Stimulated activated effector memory CD8-positive, alpha-beta T cell treated with anti-CD3 and anti-CD28 coated beads, Interleukin-12 subunit alpha, Interleukin-12 subunit beta, amount 100 ng/mL, for 72 hours (primary cell): ENCODE data around the gene KCTD16.

Experiments used
- ATAC-seq: fragments of 150-1000 bp; cut with Tn5 transposase; 2 replicates; pipeline ENCODE4 v1.10.0; 2021
- DNase-seq, 2 donors: peaks; one replicate each; pipeline ENCODE4 v3.0.0; 2021 to 2022; ENCODE audit warnings: low spot score in 2 of 2
- H3K27ac Mint-ChIP-seq: one replicate; pipeline ENCODE4 v1.8.0; 2022; ENCODE audit warnings: mild to moderate bottlenecking, mixed read lengths
- H3K36me3 Mint-ChIP-seq: one replicate; pipeline ENCODE4 v1.8.0; 2022; ENCODE audit warnings: mild to moderate bottlenecking, mixed read lengths
- H3K4me1 Mint-ChIP-seq: one replicate; pipeline ENCODE4 v1.8.0; 2022; ENCODE audit warnings: mixed read lengths
- H3K4me3 Mint-ChIP-seq: one replicate; pipeline ENCODE4 v1.8.0; 2022; ENCODE audit warnings: mild to moderate bottlenecking, mixed read lengths
- H3K9me3 Mint-ChIP-seq: one replicate; pipeline ENCODE4 v1.8.0; 2022; ENCODE audit warnings: mixed read lengths

Gene KCTD16

GRCh38 chr5:144403817-144404420, 233.2 kb downstream of the KCTD16 start:
- peaks cover 3% of the 10 kb centered on the region for H3K9me3 Mint-ChIP-seq
- no peak for ATAC-seq
- no peaks in the 10 kb centered on the region for H3K4me1 Mint-ChIP-seq
- no peaks in the 10 kb centered on the region for H3K36me3 Mint-ChIP-seq
- no peak for DNase-seq
- no peak overlapping the region for H3K27ac Mint-ChIP-seq
- H3K4me3 Mint-ChIP-seq = no peak overlapping the region

DNA sequence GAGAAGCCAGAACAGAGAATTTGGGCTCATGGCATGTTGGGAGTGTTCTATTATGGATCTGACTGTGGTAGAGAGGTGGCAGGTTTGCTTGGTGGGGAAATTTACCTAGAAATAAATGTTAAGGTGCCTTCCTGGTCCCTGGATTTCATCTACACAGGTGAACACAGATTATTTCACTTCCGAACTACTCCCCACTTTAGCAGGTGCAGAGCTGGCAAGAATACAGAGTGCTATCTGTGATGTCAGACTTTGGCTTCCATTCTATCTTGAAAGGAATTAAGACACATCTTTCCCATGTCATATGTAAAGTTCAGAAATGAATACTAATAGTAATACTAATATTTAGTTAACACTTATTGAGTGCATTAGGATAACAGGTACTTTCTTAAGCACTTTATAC, 234.0 kb downstream of the KCTD16 start:
- no peak overlapping the region for H3K27ac Mint-ChIP-seq
- H3K4me1 Mint-ChIP-seq = no peaks in the 10 kb centered on the region
- H3K9me3 Mint-ChIP-seq = peaks cover 3% of the 10 kb centered on the region
- ATAC-seq = no peak
- H3K4me3 Mint-ChIP-seq = no peak overlapping the region
- H3K36me3 Mint-ChIP-seq = no peaks in the 10 kb centered on the region
- DNase-seq = no peak

- no peaks in the 10 kb centered on the region for H3K4me1 Mint-ChIP-seq
- DNase-seq = no peak
- no peak for ATAC-seq
- H3K27ac Mint-ChIP-seq = no peak overlapping the region
- H3K4me3 Mint-ChIP-seq = no peak overlapping the region
- H3K36me3 Mint-ChIP-seq = no peaks in the 10 kb centered on the region
- peaks cover 3% of the 10 kb centered on the region for H3K9me3 Mint-ChIP-seq
Observed at GRCh38 chr5:144405991-144406390, 235.3 kb downstream of the KCTD16 start.

DNA sequence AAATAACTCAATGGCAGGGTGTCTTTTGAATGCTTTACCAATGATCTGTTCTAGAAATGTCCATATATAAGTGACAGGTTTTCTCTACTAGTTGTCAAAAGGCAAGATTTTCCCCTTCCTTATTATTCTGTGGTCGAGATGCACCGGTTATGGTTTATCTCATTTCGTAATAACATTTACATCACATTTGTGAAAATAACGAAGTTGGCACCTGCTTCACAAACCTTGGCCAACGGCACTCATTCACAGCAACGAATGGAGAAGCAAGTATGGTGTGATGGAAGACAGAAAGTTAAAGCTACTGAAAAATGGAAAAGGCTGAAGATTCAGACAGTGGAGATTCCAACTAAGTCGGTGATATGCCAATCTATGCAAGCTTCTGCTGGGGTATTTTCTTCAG, 235.8 kb downstream of the KCTD16 start:
- DNase-seq = no peak

GRCh38 chr5:144414202-144415029, 243.7 kb downstream of the KCTD16 start:
- ATAC-seq (no peak), DNase-seq (no peak)
- H3K27ac Mint-ChIP-seq = no peak overlapping the region
- no peaks in the 10 kb centered on the region for H3K4me1 Mint-ChIP-seq
- H3K36me3 Mint-ChIP-seq = no peaks in the 10 kb centered on the region
- no peak overlapping the region for H3K4me3 Mint-ChIP-seq
- H3K9me3 Mint-ChIP-seq = peaks cover 4% of the 10 kb centered on the region

More for the DNA sequence above, 235.8 kb downstream of the KCTD16 start:
- no peak for ATAC-seq
- Mint-ChIP-seq H3K27ac (no peak overlapping the region), H3K36me3 (no peaks in the 10 kb centered on the region), H3K4me3 (no peak overlapping the region), H3K9me3 (peaks cover 3% of the 10 kb centered on the region), H3K4me1 (no peaks in the 10 kb centered on the region)

DNA sequence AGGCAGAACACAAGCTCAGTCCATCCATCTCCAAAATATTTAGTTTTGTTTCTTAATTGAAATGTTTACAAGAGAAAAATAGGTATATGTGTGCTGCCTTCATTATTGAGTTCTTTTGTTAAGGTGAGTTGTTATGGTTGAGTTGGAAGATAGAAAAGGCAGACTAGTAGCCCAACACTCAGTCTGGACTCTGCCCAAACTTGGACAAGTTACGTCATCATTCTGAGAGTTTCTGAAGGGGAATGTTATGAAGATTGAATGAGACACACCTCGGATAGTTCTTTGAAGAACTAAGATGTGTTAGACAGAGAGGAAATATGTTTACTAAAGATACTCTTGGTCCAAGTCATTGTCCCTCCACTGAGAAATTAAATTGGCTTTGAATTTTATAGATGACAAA, 245.5 kb downstream of the KCTD16 start:
- Mint-ChIP-seq H3K4me1 (no peaks in the 10 kb centered on the region), H3K4me3 (no peak overlapping the region), H3K27ac (no peak overlapping the region), H3K36me3 (no peaks in the 10 kb centered on the region), H3K9me3 (peaks cover 6% of the 10 kb centered on the region)
- DNase-seq (no peak), ATAC-seq (no peak)

GRCh38 chr5:144418719-144419118, 248.0 kb downstream of the KCTD16 start:
- Mint-ChIP-seq H3K4me1 (no peaks in the 10 kb centered on the region), H3K4me3 (no peak overlapping the region), H3K9me3 (peaks cover 5% of the 10 kb centered on the region), H3K36me3 (no peaks in the 10 kb centered on the region), H3K27ac (no peak overlapping the region)
- ATAC-seq (no peak), DNase-seq (no peak)

- no peaks in the 10 kb centered on the region for H3K4me1 Mint-ChIP-seq
- no peak overlapping the region for H3K4me3 Mint-ChIP-seq
- peaks cover 5% of the 10 kb centered on the region for H3K9me3 Mint-ChIP-seq
- ATAC-seq (no peak), DNase-seq (no peak)
- H3K27ac Mint-ChIP-seq = no peak overlapping the region
- H3K36me3 Mint-ChIP-seq = no peaks in the 10 kb centered on the region
Observed at GRCh38 chr5:144421411-144421810, 250.7 kb downstream of the KCTD16 start.

DNA sequence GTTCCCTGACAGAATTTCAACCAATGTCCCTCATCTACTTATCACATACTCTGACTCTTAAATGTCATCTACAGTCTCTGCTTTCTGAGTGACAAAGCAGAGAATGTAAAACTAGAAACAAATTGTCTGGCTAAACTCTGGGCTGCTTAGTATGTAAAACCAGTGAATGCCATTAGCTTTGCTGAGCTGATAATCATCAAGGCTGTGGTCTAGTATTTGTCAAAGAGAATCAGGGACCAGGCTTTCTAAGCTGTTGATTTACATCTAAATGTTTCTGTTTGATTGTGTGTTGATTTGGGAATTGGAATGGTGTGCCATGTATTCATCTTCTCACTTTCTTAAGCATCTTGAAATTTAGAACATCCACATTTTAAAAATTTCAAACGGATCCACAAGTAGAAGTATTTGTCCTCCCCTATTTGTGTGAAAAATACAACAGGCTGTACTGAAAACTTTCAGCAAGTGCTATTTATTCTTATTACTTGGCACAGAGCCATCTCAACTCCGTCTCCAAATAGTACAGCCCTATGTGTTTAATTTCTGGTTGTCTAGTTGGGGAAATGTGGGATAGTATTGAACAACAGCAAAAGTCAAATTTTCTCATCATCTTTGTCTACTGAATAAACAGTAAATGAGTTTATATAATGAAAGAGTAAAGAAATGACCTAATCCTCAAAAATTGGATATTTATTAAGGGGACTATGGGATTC, 251.5 kb downstream of the KCTD16 start:
- no peak overlapping the region for H3K27ac Mint-ChIP-seq
- H3K4me3 Mint-ChIP-seq = no peak overlapping the region
- ATAC-seq = no peak
- peaks cover 5% of the 10 kb centered on the region for H3K9me3 Mint-ChIP-seq
- no peaks in the 10 kb centered on the region for H3K4me1 Mint-ChIP-seq
- no peak for DNase-seq
- H3K36me3 Mint-ChIP-seq = no peaks in the 10 kb centered on the region

DNA sequence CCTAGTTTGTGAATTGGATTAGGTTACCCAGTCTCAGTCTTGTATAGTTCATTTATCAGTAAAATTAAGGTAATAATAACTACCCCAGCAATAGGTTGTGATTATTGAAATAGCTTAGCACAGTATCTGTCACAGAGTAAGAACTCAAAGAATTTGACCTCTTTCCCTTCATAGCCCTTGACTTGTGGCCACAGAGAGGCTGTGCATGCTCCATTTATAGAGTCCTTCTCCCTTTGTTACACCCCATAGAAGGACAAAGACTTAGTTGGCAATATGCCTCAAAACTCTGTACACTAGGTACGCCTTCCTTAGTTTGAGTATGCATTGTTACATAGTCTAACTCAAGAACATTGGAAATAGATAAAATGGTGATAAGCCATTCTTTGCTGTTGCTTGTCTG, 257.2 kb downstream of the KCTD16 start:
- H3K4me3 Mint-ChIP-seq = no peak overlapping the region
- DNase-seq = no peak
- no peak overlapping the region for H3K27ac Mint-ChIP-seq
- peaks cover 3% of the 10 kb centered on the region for H3K9me3 Mint-ChIP-seq
- no peaks in the 10 kb centered on the region for H3K4me1 Mint-ChIP-seq
- ATAC-seq = no peak
- no peaks in the 10 kb centered on the region for H3K36me3 Mint-ChIP-seq

DNA sequence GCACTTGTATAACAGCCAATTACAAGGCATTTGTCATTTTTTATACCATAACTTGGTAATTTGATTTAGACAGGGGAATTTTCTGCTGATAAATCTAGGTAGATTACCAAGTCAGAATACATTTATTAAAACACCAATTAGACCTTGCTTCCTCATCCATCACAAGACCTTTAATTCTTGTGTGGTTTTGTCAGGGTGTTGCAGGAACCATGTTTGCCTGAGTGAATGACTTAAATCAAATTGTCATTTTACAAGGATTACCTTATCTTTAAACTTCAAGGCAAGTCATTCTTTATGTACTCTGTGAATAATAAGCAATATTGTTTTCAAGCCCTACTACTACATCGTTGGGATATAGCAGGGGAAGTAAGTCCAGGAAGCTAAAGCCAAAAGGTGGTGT, 257.7 kb downstream of the KCTD16 start:
- DNase-seq (no peak), ATAC-seq (no peak)
- H3K4me1 Mint-ChIP-seq = no peaks in the 10 kb centered on the region
- H3K4me3 Mint-ChIP-seq = no peak overlapping the region
- H3K9me3 Mint-ChIP-seq = peaks cover 2% of the 10 kb centered on the region
- no peak overlapping the region for H3K27ac Mint-ChIP-seq
- H3K36me3 Mint-ChIP-seq = no peaks in the 10 kb centered on the region

GRCh38 chr5:144429405-144429804, 258.7 kb downstream of the KCTD16 start:
- no peaks in the 10 kb centered on the region for H3K36me3 Mint-ChIP-seq
- peaks cover 2% of the 10 kb centered on the region for H3K9me3 Mint-ChIP-seq
- ATAC-seq = no peak
- H3K4me3 Mint-ChIP-seq = no peak overlapping the region
- no peak overlapping the region for H3K27ac Mint-ChIP-seq
- no peaks in the 10 kb centered on the region for H3K4me1 Mint-ChIP-seq
- no peak for DNase-seq

DNA sequence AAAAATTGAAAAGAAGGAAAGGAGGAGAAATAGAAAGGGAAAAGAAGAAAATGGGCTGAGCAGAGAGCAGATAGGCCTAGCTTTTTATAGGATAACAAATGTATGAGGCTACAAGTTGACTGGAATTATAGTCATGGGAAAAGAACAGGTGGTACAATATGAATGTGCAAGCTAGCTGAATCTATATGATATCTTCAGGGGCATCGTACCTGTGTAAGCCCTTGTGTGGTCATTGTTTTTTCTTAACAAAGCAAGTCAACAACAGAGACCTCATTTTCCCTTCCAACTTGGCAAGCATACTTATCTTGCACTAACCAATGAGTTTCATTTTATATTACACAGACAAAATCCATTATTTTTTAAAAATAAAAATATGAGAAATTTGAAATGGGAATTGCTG, 259.2 kb downstream of the KCTD16 start:
- DNase-seq (no peak), ATAC-seq (no peak)
- H3K9me3 Mint-ChIP-seq = peaks cover 2% of the 10 kb centered on the region
- no peaks in the 10 kb centered on the region for H3K4me1 Mint-ChIP-seq
- no peaks in the 10 kb centered on the region for H3K36me3 Mint-ChIP-seq
- H3K4me3 Mint-ChIP-seq = no peak overlapping the region
- no peak overlapping the region for H3K27ac Mint-ChIP-seq

- ATAC-seq (no peak), DNase-seq (no peak)
- Mint-ChIP-seq H3K4me1 (no peaks in the 10 kb centered on the region), H3K4me3 (no peak overlapping the region), H3K36me3 (no peaks in the 10 kb centered on the region), H3K9me3 (peaks cover 2% of the 10 kb centered on the region), H3K27ac (no peak overlapping the region)
Observed at GRCh38 chr5:144433140-144433822, 262.6 kb downstream of the KCTD16 start.

DNA sequence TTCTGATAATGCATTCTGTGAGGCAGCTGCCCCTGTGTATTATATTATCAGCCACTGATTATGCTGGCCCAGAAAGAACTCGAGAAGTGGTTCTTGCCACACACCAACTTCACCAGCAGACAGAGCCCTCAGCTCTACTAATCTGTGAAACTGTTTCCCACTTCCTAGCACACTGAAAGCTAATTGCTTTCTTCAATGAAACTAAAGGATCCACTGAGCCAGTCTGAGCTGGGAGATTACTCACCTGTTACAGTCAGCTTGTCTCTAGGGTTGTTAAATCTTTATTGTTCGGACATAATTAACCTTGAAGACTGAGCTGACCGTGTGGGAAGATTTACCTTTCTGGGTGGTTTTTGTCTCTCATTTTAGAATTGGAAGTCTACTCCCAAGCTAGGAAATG, 263.2 kb downstream of the KCTD16 start:
- H3K36me3 Mint-ChIP-seq = no peaks in the 10 kb centered on the region
- H3K9me3 Mint-ChIP-seq = peaks cover 2% of the 10 kb centered on the region
- H3K4me1 Mint-ChIP-seq = no peaks in the 10 kb centered on the region
- DNase-seq = no peak
- H3K4me3 Mint-ChIP-seq = no peak overlapping the region
- no peak for ATAC-seq
- no peak overlapping the region for H3K27ac Mint-ChIP-seq
